DOHH2 (cell line): ENCODE results near the gene SMIM23.

Experiments
- H3F3A ChIP-seq: fragments of 200-600 bp; sonication (generic), shearing (Covaris generic); 2 replicates; pipeline ENCODE4 v1.6.0; 2016; ENCODE audit warnings: antibody characterized with exemption, mild to moderate bottlenecking; ENCODE audit not compliant: control insufficient read depth, insufficient read depth
- H3K27ac ChIP-seq: fragments of 200-600 bp; sonication (generic); 2 replicates; pipeline ENCODE4 v1.5.1; 2014; ENCODE audit warnings: low read depth, mild to moderate bottlenecking, low read length, moderate library complexity
- H3K27me3 ChIP-seq: fragments of 200-600 bp; sonication (generic); 2 replicates; pipeline ENCODE4 v1.6.1; 2014; ENCODE audit warnings: mild to moderate bottlenecking, low read length, mixed read lengths; ENCODE audit not compliant: control insufficient read depth
- H3K36me3 ChIP-seq: fragments of 200-600 bp; sonication (generic); 2 replicates; pipeline ENCODE4 v1.6.1; 2014; ENCODE audit warnings: mild to moderate bottlenecking, low read length, moderate library complexity, mixed read lengths; ENCODE audit not compliant: control insufficient read depth
- H3K4me1 ChIP-seq: fragments of 200-600 bp; sonication (generic); 2 replicates; pipeline ENCODE4 v1.6.1; 2014; ENCODE audit warnings: mild to moderate bottlenecking, low read length, mixed read lengths; ENCODE audit not compliant: control insufficient read depth
- H3K4me2 ChIP-seq: fragments of 200-600 bp; sonication (generic); 2 replicates; pipeline ENCODE4 v1.6.0; 2014; ENCODE audit warnings: mild to moderate bottlenecking, low read length, moderate library complexity
- H3K4me3 ChIP-seq: fragments of 200-600 bp; sonication (generic); 2 replicates; pipeline ENCODE4 v1.5.1; 2014; ENCODE audit warnings: mild to moderate bottlenecking, low read length, mixed read lengths
- H3K79me2 ChIP-seq: fragments of 200-600 bp; sonication (generic); 2 replicates; pipeline ENCODE4 v1.6.1; 2014; ENCODE audit warnings: mild to moderate bottlenecking, low read length, mixed read lengths; ENCODE audit not compliant: control insufficient read depth
- H3K9me2 ChIP-seq: fragments of 200-600 bp; sonication (generic); replicated peaks from 2 replicates; pipeline ENCODE4 v1.6.1; 2014; ENCODE audit warnings: mild to moderate bottlenecking, low read length, mixed read lengths; ENCODE audit not compliant: control insufficient read depth
- H3K9me3 ChIP-seq: fragments of 200-600 bp; sonication (generic); 2 replicates; pipeline ENCODE4 v1.6.1; 2014; ENCODE audit warnings: antibody characterized with exemption, low read length, mixed read lengths; ENCODE audit not compliant: control insufficient read depth, insufficient read depth
- H4K20me1 ChIP-seq: fragments of 200-600 bp; sonication (generic); 2 replicates; pipeline ENCODE4 v1.6.0; 2014; ENCODE audit warnings: low read depth, mild to moderate bottlenecking, antibody characterized with exemption, low read length, moderate library complexity; ENCODE audit not compliant: control insufficient read depth, insufficient read depth
- EZH2phosphoT487 ChIP-seq: fragments of 200-600 bp; sonication (generic); IDR thresholded peaks from 2 replicates; pipeline ENCODE4 v1.6.1; 2017; ENCODE audit warnings: borderline replicate concordance, mild to moderate bottlenecking, antibody characterized with exemption, low read length, moderate library complexity, mixed read lengths
- TF ChIP-seq, protein P1 (sequence below): fragments of 200-600 bp; sonication (generic); IDR thresholded peaks from one replicate; pipeline ENCODE4 v1.5.1; 2014; ENCODE audit warnings: antibody characterized with exemption, mild to moderate bottlenecking, low read depth, low read length; ENCODE audit not compliant: poor library complexity, severe bottlenecking

The SMIM23 gene

DNA sequence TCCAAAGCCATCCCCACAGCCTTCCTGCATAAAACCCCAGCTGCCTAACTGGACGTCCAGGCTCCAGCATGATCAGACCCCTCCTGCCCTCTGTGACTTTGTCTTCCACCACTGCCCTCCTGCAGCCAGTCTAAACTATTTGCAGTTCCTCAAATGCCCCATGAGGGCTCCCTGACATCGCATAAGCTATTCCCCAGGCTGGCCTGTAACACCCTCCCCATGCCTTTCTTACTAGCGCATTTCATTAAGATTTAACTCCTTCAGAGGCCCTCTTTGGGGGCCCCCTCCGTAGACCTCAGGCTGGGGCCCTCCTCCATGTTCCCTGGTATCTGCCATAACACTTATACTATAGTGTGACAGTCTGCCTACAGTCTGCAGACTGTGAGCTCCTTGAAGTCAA is 15.5 kb upstream of the SMIM23 start:
- TF ChIP-seq EZH2phosphoT487 = no peak
- TF ChIP-seq, protein P1, sequence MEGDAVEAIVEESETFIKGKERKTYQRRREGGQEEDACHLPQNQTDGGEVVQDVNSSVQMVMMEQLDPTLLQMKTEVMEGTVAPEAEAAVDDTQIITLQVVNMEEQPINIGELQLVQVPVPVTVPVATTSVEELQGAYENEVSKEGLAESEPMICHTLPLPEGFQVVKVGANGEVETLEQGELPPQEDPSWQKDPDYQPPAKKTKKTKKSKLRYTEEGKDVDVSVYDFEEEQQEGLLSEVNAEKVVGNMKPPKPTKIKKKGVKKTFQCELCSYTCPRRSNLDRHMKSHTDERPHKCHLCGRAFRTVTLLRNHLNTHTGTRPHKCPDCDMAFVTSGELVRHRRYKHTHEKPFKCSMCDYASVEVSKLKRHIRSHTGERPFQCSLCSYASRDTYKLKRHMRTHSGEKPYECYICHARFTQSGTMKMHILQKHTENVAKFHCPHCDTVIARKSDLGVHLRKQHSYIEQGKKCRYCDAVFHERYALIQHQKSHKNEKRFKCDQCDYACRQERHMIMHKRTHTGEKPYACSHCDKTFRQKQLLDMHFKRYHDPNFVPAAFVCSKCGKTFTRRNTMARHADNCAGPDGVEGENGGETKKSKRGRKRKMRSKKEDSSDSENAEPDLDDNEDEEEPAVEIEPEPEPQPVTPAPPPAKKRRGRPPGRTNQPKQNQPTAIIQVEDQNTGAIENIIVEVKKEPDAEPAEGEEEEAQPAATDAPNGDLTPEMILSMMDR = no peak
- H3F3A ChIP-seq = no peaks in the 10 kb centered on the region
- peaks cover 6% of the 10 kb centered on the region for H3K27me3 ChIP-seq
- no peak overlapping the region for H3K4me3 ChIP-seq
- no peaks in the 10 kb centered on the region for H3K4me1 ChIP-seq
- H3K36me3 ChIP-seq = no peaks in the 10 kb centered on the region
- H4K20me1 ChIP-seq = no peaks in the 10 kb centered on the region
- H3K79me2 ChIP-seq = no peaks in the 10 kb centered on the region
- H3K9me3 ChIP-seq = peaks cover 9% of the 10 kb centered on the region; the same call in 1 of the 2 replicates
- no peaks in the 10 kb centered on the region for H3K9me2 ChIP-seq
- no peak overlapping the region for H3K4me2 ChIP-seq
- no peak overlapping the region for H3K27ac ChIP-seq

DNA sequence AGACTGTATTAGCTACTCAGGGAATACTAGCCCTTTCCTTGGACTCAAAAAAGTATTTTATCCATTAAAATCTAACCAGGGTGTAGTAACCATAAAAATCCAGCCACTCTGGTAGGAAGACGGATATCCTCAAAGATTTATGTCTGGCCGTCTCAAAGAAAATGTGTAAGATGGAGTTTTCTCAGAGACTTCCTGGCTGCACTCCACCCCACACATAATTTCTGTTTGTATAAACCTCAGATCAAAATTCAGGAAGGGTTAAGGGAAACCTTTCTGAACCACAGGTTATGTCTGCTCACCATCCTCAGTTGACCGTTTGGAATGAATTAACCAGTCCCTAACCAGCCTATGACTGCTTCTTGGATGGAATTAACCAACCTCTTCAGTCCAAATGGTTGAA is 13.8 kb upstream of the SMIM23 start:
- Histone ChIP-seq H3K4me2 (no peak overlapping the region), H3K4me3 (no peak overlapping the region), H3K27me3 (no peaks in the 10 kb centered on the region; the same call in 1 of the 2 replicates), H3K9me2 (no peaks in the 10 kb centered on the region), H3F3A (no peaks in the 10 kb centered on the region), H4K20me1 (no peaks in the 10 kb centered on the region), H3K79me2 (no peaks in the 10 kb centered on the region), H3K4me1 (no peaks in the 10 kb centered on the region), H3K27ac (no peak overlapping the region), H3K9me3 (peaks cover 5% of the 10 kb centered on the region; the same call in 1 of the 2 replicates), H3K36me3 (no peaks in the 10 kb centered on the region)
- TF ChIP-seq, protein P1 = no peak
- TF ChIP-seq EZH2phosphoT487 = no peak

DNA sequence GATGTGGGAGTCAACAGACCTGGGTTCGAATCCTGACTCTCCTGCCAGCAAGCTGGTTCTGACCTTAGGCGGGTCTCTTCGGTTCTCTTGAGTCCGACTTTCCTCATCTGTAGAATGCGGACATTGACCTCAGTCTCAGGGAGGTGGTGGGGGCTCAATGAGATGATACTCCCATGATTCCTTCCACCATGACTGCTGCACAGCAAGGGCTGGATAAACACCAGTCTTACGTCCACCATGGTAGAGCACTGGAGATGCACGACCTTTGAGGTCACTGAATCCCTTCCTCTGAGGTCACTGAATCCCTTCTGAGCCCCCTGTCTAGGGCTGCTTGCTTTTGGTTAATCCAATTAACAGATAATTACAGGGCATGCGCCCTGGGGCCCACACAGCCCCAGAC is 12.5 kb upstream of the SMIM23 start:
- Histone ChIP-seq H3K79me2 (no peaks in the 10 kb centered on the region), H4K20me1 (no peaks in the 10 kb centered on the region), H3K27me3 (no peaks in the 10 kb centered on the region; the same call in 1 of the 2 replicates), H3F3A (no peaks in the 10 kb centered on the region), H3K4me2 (no peak overlapping the region), H3K9me2 (no peaks in the 10 kb centered on the region), H3K4me1 (no peaks in the 10 kb centered on the region), H3K9me3 (no peaks in the 10 kb centered on the region), H3K27ac (no peak overlapping the region), H3K4me3 (no peak overlapping the region), H3K36me3 (no peaks in the 10 kb centered on the region)
- TF ChIP-seq, protein P1 = no peak

DNA sequence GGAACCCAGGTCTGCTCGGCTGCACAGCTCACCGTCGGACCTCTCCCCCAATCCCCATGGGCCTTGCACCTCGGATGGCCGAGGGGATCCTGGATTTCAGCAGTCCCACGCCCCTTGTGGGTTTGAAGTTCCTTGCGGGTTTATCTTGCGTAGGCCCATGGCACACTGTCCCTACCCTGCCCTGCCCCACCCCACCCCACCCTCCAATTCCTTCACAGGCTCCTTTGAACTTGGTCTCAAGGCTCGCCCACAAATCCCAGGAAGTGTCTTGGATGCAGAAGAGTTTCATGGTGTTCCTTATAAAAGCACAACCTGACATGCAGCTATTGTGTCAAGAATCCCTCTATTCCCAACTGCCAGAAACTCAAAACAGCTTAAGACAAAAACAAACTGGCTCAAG is 11.2 kb upstream of the SMIM23 start:
- no peak for TF ChIP-seq EZH2phosphoT487
- TF ChIP-seq, protein P1 = no peak
- no peaks in the 10 kb centered on the region for H3K27me3 ChIP-seq

More for the DNA sequence above, 11.2 kb upstream of the SMIM23 start:
- Histone ChIP-seq H3K27ac (no peak overlapping the region), H3K4me3 (no peak overlapping the region), H3F3A (no peaks in the 10 kb centered on the region), H3K4me1 (no peaks in the 10 kb centered on the region), H4K20me1 (no peaks in the 10 kb centered on the region), H3K79me2 (no peaks in the 10 kb centered on the region), H3K36me3 (no peaks in the 10 kb centered on the region), H3K4me2 (no peak overlapping the region), H3K9me2 (no peaks in the 10 kb centered on the region), H3K9me3 (no peaks in the 10 kb centered on the region)
